ENCODE data around the gene MDM4. TPM values are rescaled to one million over a fixed set of nuclear protein-coding genes. Genes with fewer than 3 reads are reported as not detected.

MDM4 gene
- total and polyA plus RNA-seq, 7 donors = 5.0 to 67.0 (median 33.4) TPM

DNA sequence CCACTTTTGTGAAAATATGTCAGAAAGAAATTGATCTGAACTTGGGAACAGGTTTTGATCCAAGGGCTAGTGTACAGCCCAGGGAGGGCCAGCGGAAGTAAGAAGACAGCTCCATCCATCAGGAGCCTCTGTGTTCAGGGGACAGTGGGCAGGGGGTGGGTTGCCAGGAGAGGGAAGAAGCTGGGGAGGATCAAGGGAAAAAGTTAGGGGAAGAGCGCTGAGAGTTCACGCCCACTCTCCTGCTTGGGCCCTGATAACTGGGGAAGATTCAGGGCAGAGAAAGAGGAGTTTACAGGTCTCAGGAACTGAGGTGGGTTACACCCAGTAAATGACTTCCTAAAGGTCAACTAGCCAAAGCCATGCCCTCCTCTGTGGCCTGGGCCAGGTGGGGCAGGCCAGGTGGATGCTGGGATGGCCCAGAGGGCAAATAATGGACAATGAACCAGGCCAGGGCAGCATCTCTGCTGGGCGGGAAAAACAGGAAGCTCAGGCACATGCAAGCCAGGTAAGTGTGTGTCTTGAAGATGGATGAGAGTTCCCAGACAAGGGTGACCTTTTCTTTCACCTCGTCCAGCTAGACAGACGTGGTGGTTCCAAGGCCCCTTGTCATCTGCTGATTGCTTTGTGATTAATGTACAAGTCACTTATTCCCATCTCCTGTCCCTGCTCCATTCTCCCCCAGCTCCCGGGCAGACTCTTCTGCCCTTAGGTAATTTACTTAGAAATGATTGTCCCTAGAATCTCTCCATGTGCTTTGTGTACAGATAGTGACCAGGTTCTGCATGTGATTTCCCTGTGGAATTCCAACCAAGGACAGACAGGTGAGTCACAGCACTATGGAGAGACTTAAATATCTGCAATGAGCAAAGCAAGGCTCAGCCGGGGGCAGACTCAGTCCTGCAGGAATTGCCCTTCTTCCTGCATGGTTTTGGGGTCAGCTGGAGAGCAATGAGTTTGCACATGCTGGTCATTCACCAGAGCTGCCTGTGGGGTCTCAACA lies 57.0 kb downstream of the MDM4 start:
- intact Hi-C loops (cut with DNase I) = loop anchor here in 1 of 2 donors (5.0 kb wide), 1 partner anchor 119 kb away; no protein-coding TSS in a partner anchor
- TF ChIP-seq CTCF (IDR thresholded peaks at IDR 0.05) = no peak
- Histone ChIP-seq H3K36me3 (ENCODE audit: insufficient read depth in 1 of 2, low read depth in 1 of 2) (peaks cover 0 to 26% of the 10 kb centered on the region in 2 donors), H3K27me3 (ENCODE audit: insufficient read depth in 3 of 3, low read length in 2 of 3) (no peaks in the 10 kb centered on the region), H3K4me3 (no peak overlapping the region), H3K9me3 (no peaks in the 10 kb centered on the region), H3K27ac (no peak overlapping the region), H3K4me1 (no peaks in the 10 kb centered on the region)
- no peak for DNase-seq
- 82 to 89% (median 83%) methylated on average over 8 of the region's 8 CpGs for WGBS, 3 donors
- ATAC-seq = no peak

DNA sequence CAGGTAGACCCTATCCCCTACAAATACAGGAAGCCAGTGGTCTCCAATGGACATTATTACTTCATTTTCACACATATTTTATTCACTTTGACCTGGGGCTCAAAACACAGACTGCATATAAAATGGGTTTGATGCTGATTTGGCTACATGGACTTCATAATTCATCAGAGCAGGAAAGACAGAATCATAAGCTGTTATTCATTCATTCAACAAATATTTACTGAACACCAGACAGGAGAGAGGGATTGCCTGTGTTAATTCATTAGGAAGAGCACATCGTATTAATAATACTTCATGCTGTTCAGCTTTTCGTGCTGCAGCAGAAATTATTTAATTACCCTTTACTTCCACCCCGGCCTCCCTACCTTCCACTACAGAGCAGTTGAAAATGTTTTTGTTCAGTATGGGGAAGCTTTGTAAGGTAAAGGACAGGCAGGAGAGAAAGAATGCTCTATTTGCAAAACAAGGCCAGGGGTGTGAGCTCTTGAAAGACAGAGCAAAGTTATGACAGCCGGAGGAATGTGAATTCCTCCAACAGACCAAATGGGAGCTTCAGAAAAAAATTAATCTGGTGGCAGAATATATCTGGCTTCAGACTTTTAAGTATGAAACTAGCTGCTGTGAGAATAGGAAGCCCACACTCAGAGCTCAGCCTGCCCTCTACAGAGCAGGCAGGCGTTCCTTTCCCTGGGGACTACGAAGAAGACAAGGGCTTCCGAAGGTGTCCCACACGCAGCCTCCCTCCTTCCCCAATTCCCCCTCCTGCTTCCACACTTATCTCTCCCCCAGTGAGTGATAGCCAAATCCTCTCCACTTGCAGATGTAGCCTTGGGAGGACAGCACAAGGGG lies 58.0 kb downstream of the MDM4 start:
- 71 to 75% (median 73%) methylated on average over 8 of the region's 8 CpGs for WGBS, 3 donors
- intact Hi-C loops (cut with DNase I) = loop anchor here in 1 of 2 donors (5.0 kb wide), 1 partner anchor 118 kb away; no protein-coding TSS in a partner anchor
- Histone ChIP-seq H3K27me3 (ENCODE audit: insufficient read depth in 3 of 3, low read length in 2 of 3) (no peaks in the 10 kb centered on the region), H3K27ac (no peak overlapping the region), H3K4me1 (no peaks in the 10 kb centered on the region), H3K4me3 (no peak overlapping the region), H3K36me3 (ENCODE audit: insufficient read depth in 1 of 2, low read depth in 1 of 2) (peaks cover 0 to 26% of the 10 kb centered on the region in 2 donors), H3K9me3 (no peaks in the 10 kb centered on the region)
- DNase-seq (no peak), ATAC-seq (no peak)
- TF ChIP-seq CTCF (IDR thresholded peaks at IDR 0.05) = no peak

DNA sequence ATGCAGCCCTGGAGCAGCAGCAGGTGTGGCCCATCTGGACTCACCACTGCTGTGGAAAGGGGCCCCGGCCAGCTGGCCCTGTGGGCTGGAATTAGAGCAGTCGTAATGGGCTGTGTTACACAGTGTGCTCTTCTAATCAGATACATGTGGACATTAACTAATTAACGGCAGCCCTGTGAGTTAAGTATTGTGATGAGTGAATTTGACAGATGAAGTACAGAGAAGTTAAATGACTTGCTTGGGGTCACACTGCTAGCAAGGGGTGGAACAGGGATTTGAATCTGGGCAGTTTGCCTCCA lies 58.6 kb downstream of the MDM4 start:
- H3K27ac ChIP-seq = no peak overlapping the region

More for the DNA sequence above, 58.6 kb downstream of the MDM4 start:
- H3K4me3 ChIP-seq = no peak overlapping the region
- 32 to 45% (median 38%) methylated on average over 3 of the region's 3 CpGs for WGBS, 3 donors
- peaks cover 0 to 30% of the 10 kb centered on the region in 2 donors for H3K36me3 ChIP-seq (ENCODE audit: insufficient read depth in 1 of 2, low read depth in 1 of 2)
- no peak for TF ChIP-seq CTCF (IDR thresholded peaks at IDR 0.05)
- no peak for ATAC-seq
- no peak for DNase-seq
- intact Hi-C loops (cut with DNase I) = loop anchor here in 1 of 2 donors (5.0 kb wide), 1 partner anchor 117 kb away; no protein-coding TSS in a partner anchor
- no peaks in the 10 kb centered on the region for H3K4me1 ChIP-seq
- H3K9me3 ChIP-seq = no peaks in the 10 kb centered on the region
- H3K27me3 ChIP-seq (ENCODE audit: insufficient read depth in 3 of 3, low read length in 2 of 3) = no peaks in the 10 kb centered on the region
